Liver (tissue), 9 donors: ENCODE measurements around the gene PCSK6. TPM values are rescaled to one million over a fixed set of nuclear protein-coding genes. Genes with fewer than 3 reads are reported as not detected.
A peak's percentile ranks its signal among the peaks of the same experiment; 100 is the strongest.

Experiments used
- DNase-seq: peaks from one replicate; pipeline ENCODE4 v3.0.0-alpha.2; 2017; ENCODE audit warnings: low spot score
- H3K27ac ChIP-seq, 2 donors: one replicate each; pipeline ENCODE4 v1.7.0; 2013; ENCODE audit warnings: inconsistent platforms in 2 of 2, low read length in 2 of 2, control low read depth in 1 of 2, low read depth in 1 of 2, mild to moderate bottlenecking in 1 of 2
- H3K27me3 ChIP-seq, 4 donors: one replicate each; pipeline versions ENCODE4 v1.6.1 to v1.7.0; 2013; ENCODE audit warnings: low read length in 3 of 4, inconsistent platforms in 1 of 4, mild to moderate bottlenecking in 1 of 4, moderate library complexity in 1 of 4; ENCODE audit not compliant: control insufficient read depth in 4 of 4, insufficient read depth in 4 of 4
- H3K36me3 ChIP-seq, 4 donors: one replicate each; pipeline versions ENCODE4 v1.6.1 to v1.7.0; 2013; ENCODE audit warnings: low read length in 3 of 4, mild to moderate bottlenecking in 3 of 4, low read depth in 1 of 4, moderate library complexity in 1 of 4; ENCODE audit not compliant: control insufficient read depth in 4 of 4, insufficient read depth in 3 of 4
- H3K4me1 ChIP-seq, 4 donors: one replicate each; pipeline versions ENCODE4 v1.6.1 to v1.7.0; 2013; ENCODE audit warnings: low read length in 3 of 4, mild to moderate bottlenecking in 3 of 4, moderate library complexity in 1 of 4; ENCODE audit not compliant: control insufficient read depth in 4 of 4, insufficient read depth in 4 of 4
- H3K4me3 ChIP-seq, 3 donors: one replicate each; pipeline versions ENCODE4 v1.6.1 to v1.7.0; 2013; ENCODE audit warnings: low read length in 3 of 3, control low read depth in 1 of 3, low read depth in 1 of 3, mild to moderate bottlenecking in 1 of 3
- H3K9ac ChIP-seq, 2 donors: one replicate each; pipeline ENCODE4 v1.7.0; 2013; ENCODE audit warnings: low read length in 2 of 2, mild to moderate bottlenecking in 2 of 2, moderate library complexity in 2 of 2, control low read depth in 1 of 2, low read depth in 1 of 2
- H3K9me3 ChIP-seq, 4 donors: one replicate each; pipeline versions ENCODE4 v1.6.1 to v1.7.0; 2013; ENCODE audit warnings: low read length in 3 of 4; ENCODE audit not compliant: control insufficient read depth in 4 of 4
- ATF3 ChIP-seq: IDR thresholded peaks from 2 replicates; pipeline ENCODE4 v1.6.1; 2016; ENCODE audit warnings: antibody characterized with exemption
- CTCF ChIP-seq: fragments of 150-350 bp; IDR thresholded peaks from 2 replicates; pipeline ENCODE4 v1.5.1; 2017; ENCODE audit warnings: improper control_type of control experiment, low read depth, low read length; ENCODE audit not compliant: missing input control
- EGR1 ChIP-seq, 2 donors: IDR thresholded peaks; 2 replicates each; pipeline ENCODE4 v1.6.1; 2016 to 2018; ENCODE audit warnings: antibody characterized with exemption in 2 of 2, low read depth in 2 of 2
- FOXA1 ChIP-seq: IDR thresholded peaks from 2 replicates; pipeline ENCODE4 v1.6.1; 2016; ENCODE audit warnings: antibody characterized with exemption
- FOXA2 ChIP-seq: IDR thresholded peaks from 2 replicates; pipeline ENCODE4 v1.6.1; 2016; ENCODE audit warnings: antibody characterized with exemption
- GABPA ChIP-seq, 2 donors: IDR thresholded peaks in 1 of 2; conservative IDR thresholded peaks in 1 of 2; 2 replicates each; pipeline ENCODE4 v1.6.1; 2016; ENCODE audit warnings: antibody characterized with exemption in 2 of 2, mild to moderate bottlenecking in 1 of 2, moderate library complexity in 1 of 2
- HNF4A ChIP-seq, 2 donors: conservative IDR thresholded peaks; 2 replicates each; pipeline ENCODE4 v1.6.1; 2016; ENCODE audit warnings: antibody characterized with exemption in 2 of 2, mild to moderate bottlenecking in 2 of 2
- HNF4G ChIP-seq: IDR thresholded peaks from 2 replicates; pipeline ENCODE4 v1.6.1; 2016; ENCODE audit warnings: antibody characterized with exemption
- JUND ChIP-seq, 2 donors: IDR thresholded peaks; 2 replicates each; pipeline ENCODE4 v1.6.1; 2016; ENCODE audit warnings: antibody characterized with exemption in 2 of 2
- MAX ChIP-seq: IDR thresholded peaks from 2 replicates; pipeline ENCODE4 v1.6.1; 2016; ENCODE audit warnings: antibody characterized with exemption
- NR2F2 ChIP-seq: IDR thresholded peaks from 2 replicates; pipeline ENCODE4 v1.6.1; 2016; ENCODE audit warnings: antibody characterized with exemption
- RAD21 ChIP-seq, 2 donors: IDR thresholded peaks; 2 replicates each; pipeline ENCODE4 v1.6.1; 2016; ENCODE audit warnings: antibody characterized with exemption in 2 of 2, mild to moderate bottlenecking in 2 of 2
- REST ChIP-seq: IDR thresholded peaks from 2 replicates; pipeline ENCODE4 v1.6.1; 2016; ENCODE audit warnings: antibody characterized with exemption, mild to moderate bottlenecking
- RXRA ChIP-seq, 2 donors: IDR thresholded peaks; 2 replicates each; pipeline ENCODE4 v1.6.1; 2017 to 2018; ENCODE audit warnings: antibody characterized with exemption in 2 of 2, mild to moderate bottlenecking in 1 of 2
- SP1 ChIP-seq: IDR thresholded peaks from 2 replicates; pipeline ENCODE4 v1.6.1; 2018; ENCODE audit warnings: antibody characterized with exemption, mild to moderate bottlenecking
- TAF1 ChIP-seq: conservative IDR thresholded peaks from 2 replicates; pipeline ENCODE4 v1.6.1; 2016; ENCODE audit warnings: antibody characterized with exemption, mild to moderate bottlenecking
- YY1 ChIP-seq: IDR thresholded peaks from 2 replicates; pipeline ENCODE4 v1.6.1; 2016; ENCODE audit warnings: antibody characterized with exemption, mild to moderate bottlenecking
- ZBTB33 ChIP-seq: IDR thresholded peaks from 2 replicates; pipeline ENCODE4 v1.6.1; 2016; ENCODE audit warnings: antibody characterized with exemption
- WGBS: extraction: QIAGEN DNeasy Blood & Tissue Kit; methylation state at CpG from one replicate; pipeline ENCODE4 v1.1.7; 2013; 5-methylcytosine and 5-hydroxymethylcytosine counted together
- polyA plus RNA-seq, 2 donors: library from polyadenylated mRNA; stranded (reverse) in 1 of 2; unstranded in 1 of 2; fragments of 200-250 nt in 1 of 2; fragments of >200 nt in 1 of 2; fragmentation: Nextera tagmentation in 1 of 2; extraction: Ambion mirVana in 1 of 2; gene quantifications; one replicate each; pipeline versions ENCODE4 v1.2.1 to v1.2.3, GENCODE V29; 2013 to 2015
- total RNA-seq, 2 donors: library from RNA; depleted of rRNA; stranded (reverse); fragments of >200 nt; gene quantifications; one replicate each; pipeline ENCODE4 v1.2.3, GENCODE V29; 2014
- donor health status: healthy.
- donor health status: healthy.
- donor health status: healthy.
- donor health status: healthy.
- donor health status: healthy.

PCSK6 gene
- total and polyA plus RNA-seq, 4 donors, result 94.8 to 398 (median 168) TPM

- Histone ChIP-seq H3K9ac (no peak overlapping the region), H3K27me3 (no peaks in the 10 kb centered on the region), H3K9me3 (peaks cover 0 to 3% (median 1%) of the 10 kb centered on the region in 4 donors), H3K27ac (no peak overlapping the region), H3K36me3 (no peaks in the 10 kb centered on the region), H3K4me3 (no peak overlapping the region), H3K4me1 (peaks cover 0 to 5% (median 2%) of the 10 kb centered on the region in 4 donors)
- WGBS, result 62% methylated on average over 2 of the region's 2 CpGs
- no peak for DNase-seq
- TF ChIP-seq RAD21 (IDR thresholded peaks at IDR 0.05), result no peak
- TF ChIP-seq RXRA (IDR thresholded peaks at IDR 0.05), result peak in 1 of 2 donors; percentile 11
Observed at GRCh38 chr15:101537483-101538080, 48.1 kb upstream of the PCSK6 start.

- Histone ChIP-seq H3K36me3 (no peaks in the 10 kb centered on the region), H3K9me3 (peaks cover 0 to 3% (median 1%) of the 10 kb centered on the region in 4 donors), H3K4me3 (no peak overlapping the region), H3K9ac (no peak overlapping the region), H3K4me1 (peaks cover 0 to 5% (median 2%) of the 10 kb centered on the region in 4 donors), H3K27me3 (no peaks in the 10 kb centered on the region), H3K27ac (no peak overlapping the region)
- TF ChIP-seq YY1 (no peak), FOXA2 (no peak), EGR1 (IDR thresholded peaks at IDR 0.05; ENCODE audit: low read depth in 2 of 2) (no peak), HNF4A (conservative IDR thresholded peaks at IDR 0.05) (no peak), RAD21 (IDR thresholded peaks at IDR 0.05) (no peak), SP1 (no peak), ZBTB33 (no peak), MAX (no peak), REST (no peak), FOXA1 (no peak), HNF4G (no peak), CTCF (no peak), TAF1 (no peak), GABPA (IDR thresholded peaks at IDR 0.05 in 1 of 2, conservative IDR thresholded peaks at IDR 0.05 in 1 of 2) (no peak), JUND (IDR thresholded peaks at IDR 0.05) (no peak), RXRA (IDR thresholded peaks at IDR 0.05) (no peak), ATF3 (no peak), NR2F2 (no peak)
- no peak for DNase-seq
- WGBS, result 90% methylated on average over 20 of the region's 20 CpGs
Observed at GRCh38 chr15:101536875-101537405, 47.4 kb upstream of the PCSK6 start.
